H9 (cell line): Measurements from ENCODE around the gene HIF1A. TPM values are rescaled to one million over a fixed set of nuclear protein-coding genes. Genes with fewer than 3 reads are reported as not detected.

ENCODE experiments used
- DNase-seq: peaks from one replicate; pipeline ENCODE4 v3.0.0-alpha.2; 2017
- H2AFZ ChIP-seq: one replicate; pipeline ENCODE4 v1.6.1; 2013; ENCODE audit warnings: mild to moderate bottlenecking, low read length, control low read depth, moderate library complexity
- H2AK5ac ChIP-seq: 2 replicates; pipeline ENCODE4 v1.6.1; 2013; ENCODE audit warnings: low read length, control low read depth, mixed read lengths; ENCODE audit not compliant: insufficient read length
- H2BK120ac ChIP-seq: one replicate; pipeline ENCODE4 v1.6.1; 2013; ENCODE audit warnings: low read depth, mild to moderate bottlenecking, low read length, control low read depth, inconsistent platforms; ENCODE audit not compliant: poor library complexity, severe bottlenecking
- H2BK12ac ChIP-seq: 2 replicates; pipeline ENCODE4 v1.6.1; 2013; ENCODE audit warnings: low read length, control low read depth, mixed read lengths, low read depth; ENCODE audit not compliant: insufficient read length
- H2BK15ac ChIP-seq: 2 replicates; pipeline ENCODE4 v1.6.1; 2013; ENCODE audit warnings: low read depth, low read length, control low read depth
- H2BK20ac ChIP-seq: one replicate; pipeline ENCODE4 v1.6.1; 2013; ENCODE audit warnings: low read depth, mild to moderate bottlenecking, low read length, control low read depth, inconsistent platforms; ENCODE audit not compliant: poor library complexity, severe bottlenecking
- H2BK5ac ChIP-seq: 2 replicates; pipeline ENCODE4 v1.6.1; 2013; ENCODE audit warnings: low read length, control low read depth, mixed read lengths; ENCODE audit not compliant: insufficient read length
- H3K14ac ChIP-seq: 2 replicates; pipeline ENCODE4 v1.6.1; 2013; ENCODE audit warnings: low read length, control low read depth; ENCODE audit not compliant: insufficient read depth
- H3K18ac ChIP-seq: 2 replicates; pipeline ENCODE4 v1.6.1; 2013; ENCODE audit warnings: low read depth, mild to moderate bottlenecking, mixed read lengths, low read length, control low read depth; ENCODE audit not compliant: insufficient read length
- H3K23ac ChIP-seq: 2 replicates; pipeline ENCODE4 v1.6.1; 2013; ENCODE audit warnings: low read length, control low read depth, mixed read lengths, low read depth; ENCODE audit not compliant: insufficient read length
- H3K23me2 ChIP-seq: 2 replicates; pipeline ENCODE4 v1.6.1; 2013; ENCODE audit warnings: low read depth, mild to moderate bottlenecking, mixed read lengths, low read length, control low read depth; ENCODE audit not compliant: insufficient read length, poor library complexity, severe bottlenecking
- H3K27ac ChIP-seq: 2 replicates; pipeline ENCODE4 v1.5.1; 2013; ENCODE audit warnings: low read length, control low read depth, mixed read lengths, low read depth; ENCODE audit not compliant: insufficient read length
- H3K27me3 ChIP-seq: 2 replicates; pipeline ENCODE4 v1.6.1; 2013; ENCODE audit warnings: low read length, control low read depth, inconsistent platforms; ENCODE audit not compliant: insufficient read depth
- H3K4ac ChIP-seq: 2 replicates; pipeline ENCODE4 v1.6.1; 2013; ENCODE audit warnings: low read depth, mild to moderate bottlenecking, control low read depth, inconsistent platforms, low read length, moderate library complexity
- H3K4me1 ChIP-seq: 2 replicates; pipeline ENCODE4 v1.6.1; 2013; ENCODE audit warnings: low read length, control low read depth, inconsistent platforms; ENCODE audit not compliant: insufficient read depth
- H3K4me2 ChIP-seq: 2 replicates; pipeline ENCODE4 v1.6.1; 2013; ENCODE audit warnings: low read length, control low read depth, mixed read lengths; ENCODE audit not compliant: insufficient read length, insufficient read depth
- H3K56ac ChIP-seq: 2 replicates; pipeline ENCODE4 v1.6.1; 2013; ENCODE audit warnings: low read depth, mild to moderate bottlenecking, mixed read lengths, low read length, control low read depth; ENCODE audit not compliant: insufficient read length
- H3K79me1 ChIP-seq: 2 replicates; pipeline ENCODE4 v1.6.1; 2013; ENCODE audit warnings: low read depth, mild to moderate bottlenecking, moderate library complexity, low read length, control low read depth, inconsistent platforms; ENCODE audit not compliant: insufficient read depth, poor library complexity, severe bottlenecking
- H3K79me2 ChIP-seq: 2 replicates; pipeline ENCODE4 v1.6.1; 2013; ENCODE audit warnings: low read length, control low read depth, inconsistent platforms; ENCODE audit not compliant: insufficient read depth
- H3K9ac ChIP-seq: 2 replicates; pipeline ENCODE4 v1.6.1; 2013; ENCODE audit warnings: low read length, control low read depth, mixed read lengths; ENCODE audit not compliant: insufficient read length; ENCODE audit errors: extremely low read depth
- H3K9me3 ChIP-seq: one replicate; pipeline ENCODE4 v1.6.1; 2013; ENCODE audit warnings: low read depth, low read length, inconsistent platforms; ENCODE audit not compliant: control insufficient read depth
- H3T11ph ChIP-seq: one replicate; pipeline ENCODE4 v1.6.1; 2013; ENCODE audit warnings: mild to moderate bottlenecking, low read length, control low read depth, inconsistent platforms
- H4K20me1 ChIP-seq: one replicate; pipeline ENCODE4 v1.6.1; 2013; ENCODE audit not compliant: control insufficient read depth, insufficient read length, insufficient read depth
- H4K5ac ChIP-seq: 2 replicates; pipeline ENCODE4 v1.6.1; 2013; ENCODE audit warnings: low read depth, mild to moderate bottlenecking, mixed read lengths, low read length, control low read depth; ENCODE audit not compliant: insufficient read length
- H4K8ac ChIP-seq: replicated peaks from 2 replicates; pipeline ENCODE4 v1.6.1; 2013; ENCODE audit warnings: low read length, control low read depth, mixed read lengths, low read depth; ENCODE audit not compliant: insufficient read length
- H4K91ac ChIP-seq: 2 replicates; pipeline ENCODE4 v1.6.1; 2013; ENCODE audit warnings: low read depth, mild to moderate bottlenecking, moderate library complexity, mixed read lengths, low read length, control low read depth; ENCODE audit not compliant: insufficient read length
- H3K27ac Mint-ChIP-seq, 3 experiments: 2 replicates in 2 of 3; 3 replicates in 1 of 3; pipeline ENCODE4 v1.8.0; 2020 to 2021; ENCODE audit warnings: mixed read lengths in 3 of 3, mild to moderate bottlenecking in 1 of 3, moderate library complexity in 1 of 3
- H3K27me3 Mint-ChIP-seq: 2 replicates; pipeline ENCODE4 v1.8.0; 2021; ENCODE audit warnings: low read depth, mild to moderate bottlenecking, moderate library complexity, mixed read lengths
- H3K36me3 Mint-ChIP-seq, 3 experiments: 2 replicates in 2 of 3; 3 replicates in 1 of 3; pipeline ENCODE4 v1.8.0; 2020 to 2021; ENCODE audit warnings: low read depth in 3 of 3, mixed read lengths in 3 of 3; ENCODE audit not compliant: insufficient read depth in 1 of 3
- H3K4me1 Mint-ChIP-seq, 2 experiments: 2 replicates each; pipeline ENCODE4 v1.8.0; 2020; ENCODE audit warnings: mixed read lengths in 2 of 2
- H3K4me3 Mint-ChIP-seq, 2 experiments: 2 replicates in 1 of 2; 3 replicates in 1 of 2; pipeline ENCODE4 v1.8.0; 2020 to 2021; ENCODE audit warnings: mild to moderate bottlenecking in 2 of 2, mixed read lengths in 2 of 2, moderate library complexity in 1 of 2
- H3K9me3 Mint-ChIP-seq, 2 experiments: 2 replicates in 1 of 2; 3 replicates in 1 of 2; pipeline ENCODE4 v1.8.0; 2020; ENCODE audit warnings: mild to moderate bottlenecking in 2 of 2, mixed read lengths in 2 of 2, moderate library complexity in 1 of 2
- CTCF ChIP-seq: fragments of 200-600 bp; sonication (generic); conservative IDR thresholded peaks from 3 replicates; pipeline ENCODE4 v1.8.0; 2021; ENCODE audit warnings: antibody characterized with exemption, mild to moderate bottlenecking
- WGBS: extraction: QIAGEN DNeasy Blood & Tissue Kit; methylation state at CpG from one replicate; pipeline ENCODE4 v1.1.7; 2013; ENCODE audit warnings: missing lambda C conversion rate, low lambda C conversion rate, mixed read lengths; ENCODE audit not compliant: insufficient read length; ENCODE audit errors: extremely low coverage; 5-methylcytosine and 5-hydroxymethylcytosine counted together
- total RNA-seq: library from RNA; stranded (reverse); gene quantifications from 2 replicates; pipeline ENCODE4 v1.2.1, GENCODE V29; 2021

Gene HIF1A
- total RNA-seq, 1 experiment from 2014 or later: 154 TPM

DNA sequence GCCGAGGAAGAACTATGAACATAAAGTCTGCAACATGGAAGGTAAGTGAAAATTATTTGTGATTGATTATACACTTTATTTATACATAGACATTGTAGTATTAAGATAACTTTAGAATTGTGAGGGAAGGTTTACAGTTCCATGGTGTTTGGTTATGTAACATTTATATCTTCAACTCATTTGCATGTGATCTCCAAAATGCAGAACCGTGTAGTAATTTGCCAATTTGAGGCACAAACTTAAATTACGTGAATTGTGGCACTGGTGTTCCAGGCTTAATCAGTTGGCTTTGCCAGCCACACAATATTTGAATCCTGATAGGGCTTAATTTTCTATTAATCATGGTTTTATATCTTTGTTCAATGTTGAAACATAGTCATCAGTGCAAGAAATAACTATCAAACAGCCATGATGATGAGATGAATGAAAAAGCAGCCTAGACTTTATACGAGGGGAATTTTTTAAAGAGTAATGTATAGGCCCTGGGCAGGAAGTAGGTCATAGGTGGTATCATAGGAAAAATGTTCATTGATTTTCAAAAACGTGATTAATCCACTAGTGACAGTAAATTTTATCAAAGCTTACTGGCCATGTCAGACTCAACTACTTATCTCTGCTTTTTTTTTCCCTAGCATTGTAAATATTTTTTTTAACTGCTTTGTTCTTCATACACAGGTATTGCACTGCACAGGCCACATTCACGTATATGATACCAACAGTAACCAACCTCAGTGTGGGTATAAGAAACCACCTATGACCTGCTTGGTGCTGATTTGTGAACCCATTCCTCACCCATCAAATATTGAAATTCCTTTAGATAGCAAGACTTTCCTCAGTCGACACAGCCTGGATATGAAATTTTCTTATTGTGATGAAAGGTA is 31.7 kb downstream of the HIF1A start:
- H3K23me2 ChIP-seq: no peaks in the 10 kb centered on the region
- H3K27me3 ChIP-seq: no peaks in the 10 kb centered on the region
- no peak overlapping the region for H2AFZ ChIP-seq
- no peak overlapping the region for H3K23ac ChIP-seq
- no peak overlapping the region for H3K4me2 ChIP-seq
- H3K79me1 ChIP-seq: peaks cover 3% of the 10 kb centered on the region
- TF ChIP-seq CTCF: no peak
- DNase-seq: no peak
- H3K56ac ChIP-seq: no peak overlapping the region
- no peak overlapping the region for H3T11ph ChIP-seq
- no peak overlapping the region for H2BK5ac ChIP-seq
- no peaks in the 10 kb centered on the region for H3K4me1 Mint-ChIP-seq
- H4K91ac ChIP-seq: no peak overlapping the region
- no peaks in the 10 kb centered on the region for H4K20me1 ChIP-seq
- H3K14ac ChIP-seq: no peak overlapping the region
- H3K4me1 ChIP-seq: no peaks in the 10 kb centered on the region
- no peaks in the 10 kb centered on the region for H3K9me3 ChIP-seq
- H3K27ac Mint-ChIP-seq: peak overlapping the region in 1 of 3 experiments; percentile 30; a peak in 1 of 7 replicates
- H3K79me2 ChIP-seq: no peaks in the 10 kb centered on the region; the same call in 1 of the 2 replicates
- no peak overlapping the region for H3K18ac ChIP-seq
- H2BK120ac ChIP-seq: no peak overlapping the region
- H2BK20ac ChIP-seq: no peak overlapping the region
- no peak overlapping the region for H3K9ac ChIP-seq
- no CpG with 5 or more reads among the region's 7 CpGs for WGBS
- H2AK5ac ChIP-seq: no peak overlapping the region
- H3K9me3 Mint-ChIP-seq: no peaks in the 10 kb centered on the region
- no peak overlapping the region for H3K4ac ChIP-seq
- H2BK15ac ChIP-seq: no peak overlapping the region
- H4K8ac ChIP-seq: no peak overlapping the region
- no peaks in the 10 kb centered on the region for H3K27me3 Mint-ChIP-seq
- peaks cover 54 to 88% (median 84%) of the 10 kb centered on the region in 3 experiments; a peak in 6 of 7 replicates for H3K36me3 Mint-ChIP-seq
- H4K5ac ChIP-seq: no peak overlapping the region
- no peak overlapping the region for H3K27ac ChIP-seq
- no peak overlapping the region for H3K4me3 Mint-ChIP-seq
- H2BK12ac ChIP-seq: no peak overlapping the region
